GM10248 (cell line): ENCODE measurements around the gene BCL2L13.

Experiments used
- CTCF ChIA-PET: fragments of 300-600 bp; sonication (Branson Sonifier 250); formaldehyde crosslinking; extraction: SDS; loops from one replicate; lab custom pipeline; 2021; ENCODE audit warnings: antibody characterized with exemption; lab: Yijun Ruan, JAX
- POLR2A ChIA-PET: fragments of 350-650 bp; sonication (Branson Sonifier 250); formaldehyde crosslinking; extraction: SDS; loops from one replicate; lab custom pipeline; 2020; ENCODE audit warnings: antibody characterized with exemption; lab: Yijun Ruan, JAX
- DNase-seq: peaks from one replicate; pipeline ENCODE4 v3.0.0; 2012; ENCODE audit errors: extremely low spot score
- CTCF ChIP-seq: IDR thresholded peaks from 2 replicates; pipeline ENCODE4 v1.5.1; 2012; ENCODE audit warnings: mild to moderate bottlenecking, low read depth; ENCODE audit errors: extremely low read depth, missing control alignments, control extremely low read depth

The BCL2L13 gene

GRCh38 chr22:17598318-17598717 is 40.2 kb upstream of the BCL2L13 start:
- TF ChIP-seq CTCF = no peak
- POLR2A ChIA-PET = no interaction called here
- DNase-seq = no peak
- CTCF ChIA-PET = interaction anchor here (0.7 to 1.0 kb wide), 3 partner anchors 11 to 40 kb away, joined by 3 read pairs; no protein-coding TSS in a partner anchor

DNA sequence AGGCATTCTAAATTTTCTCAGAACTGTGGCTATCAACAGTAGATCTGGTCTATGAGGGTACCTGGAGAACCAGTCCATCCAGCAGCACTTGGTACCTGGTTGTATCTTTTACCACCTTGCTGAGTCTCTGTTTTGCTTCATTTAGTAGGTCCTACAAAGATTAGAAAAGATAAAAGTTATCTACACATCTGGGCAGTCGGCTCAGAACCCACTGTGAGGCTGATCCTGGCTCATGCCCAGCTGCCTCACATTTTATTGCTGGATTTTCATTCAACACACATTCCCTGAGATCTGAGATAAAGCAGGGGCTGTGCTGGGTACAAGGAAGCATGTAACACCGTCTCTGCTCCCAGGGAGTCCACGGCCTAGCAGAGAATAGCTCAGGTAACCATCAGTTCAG is 37.5 kb upstream of the BCL2L13 start:
- CTCF ChIA-PET = interaction anchor here (0.8 to 1.2 kb wide), 2 partner anchors 20 to 42 kb away, joined by 3 read pairs; no protein-coding TSS in a partner anchor
- no peak for TF ChIP-seq CTCF
- POLR2A ChIA-PET = no interaction called here
- DNase-seq = no peak

GRCh38 chr22:17603668-17604067 is 34.9 kb upstream of the BCL2L13 start:
- DNase-seq = no peak
- POLR2A ChIA-PET = no interaction called here
- TF ChIP-seq CTCF = no peak
- CTCF ChIA-PET = no interaction called here

GRCh38 chr22:17606496-17606895 is 32.1 kb upstream of the BCL2L13 start:
- ChIA-PET POLR2A (no interaction called here), CTCF (interaction anchor here (1.5 kb wide), 1 partner anchor 13 kb away, joined by 4 read pairs; no protein-coding TSS in a partner anchor)
- DNase-seq = no peak
- TF ChIP-seq CTCF = no peak

- no peak for DNase-seq
- POLR2A ChIA-PET = no interaction called here
- TF ChIP-seq CTCF = no peak
- CTCF ChIA-PET = interaction anchor here (1.5 kb wide), 1 partner anchor 11 kb away, joined by 4 read pairs; no protein-coding TSS in a partner anchor
These were observed 30.6 kb upstream of the BCL2L13 start for GRCh38 chr22:17607891-17608521.

GRCh38 chr22:17612057-17612456 is 26.5 kb upstream of the BCL2L13 start:
- no peak for DNase-seq
- no peak for TF ChIP-seq CTCF
- POLR2A ChIA-PET = no interaction called here
- CTCF ChIA-PET = no interaction called here
